GM06990 (cell line): ENCODE measurements around the gene AGMAT.

Experiments
- DNase-seq: peaks from one replicate; pipeline ENCODE4 v3.0.0-alpha.2; 2011; ENCODE audit not compliant: insufficient read length; ENCODE audit errors: extremely low read depth
- H3K27me3 ChIP-seq: replicated peaks from 2 replicates; pipeline ENCODE4 v1.6.0; 2011; ENCODE audit warnings: low read length; ENCODE audit not compliant: control insufficient read depth, insufficient read depth
- H3K36me3 ChIP-seq: 2 replicates; pipeline ENCODE4 v1.5.1; 2011; ENCODE audit warnings: low read length; ENCODE audit not compliant: control insufficient read depth, insufficient read depth
- H3K4me3 ChIP-seq: replicated peaks from 2 replicates; pipeline ENCODE4 v1.5.1; 2011; ENCODE audit warnings: low read depth, mild to moderate bottlenecking, control low read depth, low read length
- CTCF ChIP-seq: IDR thresholded peaks from 2 replicates; pipeline ENCODE4 v1.5.1; 2011; ENCODE audit warnings: low read length, control low read depth, mild to moderate bottlenecking, inconsistent platforms; ENCODE audit not compliant: insufficient read depth, poor library complexity, severe bottlenecking

Gene AGMAT

GRCh38 chr1:15620902-15621682, 36.2 kb upstream of the AGMAT start:
- no peak for TF ChIP-seq CTCF
- no peaks in the 10 kb centered on the region for H3K36me3 ChIP-seq
- no peaks in the 10 kb centered on the region for H3K27me3 ChIP-seq
- H3K4me3 ChIP-seq: no peak overlapping the region
- no peak for DNase-seq

- no peak for DNase-seq
- no peaks in the 10 kb centered on the region for H3K36me3 ChIP-seq
- no peaks in the 10 kb centered on the region for H3K27me3 ChIP-seq
- no peak overlapping the region for H3K4me3 ChIP-seq
- no peak for TF ChIP-seq CTCF
These were observed 35.3 kb upstream of the AGMAT start for GRCh38 chr1:15620155-15620545.

- DNase-seq: no peak
- no peaks in the 10 kb centered on the region for H3K36me3 ChIP-seq
- no peaks in the 10 kb centered on the region for H3K27me3 ChIP-seq
- no peak for TF ChIP-seq CTCF
- H3K4me3 ChIP-seq: peak overlapping the region; percentile 90
These were observed 34.0 kb upstream of the AGMAT start for GRCh38 chr1:15618655-15619525.

GRCh38 chr1:15618077-15618654, 33.3 kb upstream of the AGMAT start:
- H3K36me3 ChIP-seq: no peaks in the 10 kb centered on the region
- H3K27me3 ChIP-seq: no peaks in the 10 kb centered on the region
- peak; percentile 26 for DNase-seq
- no peak for TF ChIP-seq CTCF
- H3K4me3 ChIP-seq: peak overlapping the region; percentile 90

- Histone ChIP-seq H3K27me3 (no peaks in the 10 kb centered on the region), H3K4me3 (peak within 1 kb of the TSS; percentile 90), H3K36me3 (no peaks in the 10 kb centered on the region)
- peak; percentile 95 for DNase-seq
- TF ChIP-seq CTCF: no peak
These were observed 32.6 kb upstream of the AGMAT start, which contains the start of gene DDI2 for GRCh38 chr1:15617173-15618076. Gene DDI2, plus strand, starts transcription at chr1:15617458. Its CDS starts 213 bp downstream, at chr1:15617671.
